ENCODE results near the gene LGALS14.

The LGALS14 gene

DNA sequence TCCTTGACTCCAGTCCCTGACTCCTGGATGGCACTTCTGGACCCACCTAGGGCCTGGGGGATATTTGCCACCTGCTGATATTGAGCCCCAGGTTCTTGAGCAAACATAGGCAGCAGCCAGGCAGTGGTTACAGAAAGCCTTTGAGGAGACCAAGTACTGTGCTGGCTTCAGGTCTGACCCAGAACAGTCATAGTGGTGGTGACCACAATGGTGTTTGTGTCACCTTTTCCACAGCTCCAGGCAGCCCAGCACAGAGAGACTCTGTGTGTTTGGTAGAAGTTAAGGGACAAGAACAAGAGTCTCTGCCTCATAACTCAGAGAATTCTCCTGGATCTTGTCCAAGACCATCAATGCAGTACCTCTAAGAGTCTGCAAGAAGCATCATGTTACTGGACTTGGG, 48.1 kb downstream of the LGALS14 start:
- DNase-seq, result no peak

GRCh38 chr19:39752795-39753194, 48.5 kb downstream of the LGALS14 start:
- no peak for DNase-seq

DNA sequence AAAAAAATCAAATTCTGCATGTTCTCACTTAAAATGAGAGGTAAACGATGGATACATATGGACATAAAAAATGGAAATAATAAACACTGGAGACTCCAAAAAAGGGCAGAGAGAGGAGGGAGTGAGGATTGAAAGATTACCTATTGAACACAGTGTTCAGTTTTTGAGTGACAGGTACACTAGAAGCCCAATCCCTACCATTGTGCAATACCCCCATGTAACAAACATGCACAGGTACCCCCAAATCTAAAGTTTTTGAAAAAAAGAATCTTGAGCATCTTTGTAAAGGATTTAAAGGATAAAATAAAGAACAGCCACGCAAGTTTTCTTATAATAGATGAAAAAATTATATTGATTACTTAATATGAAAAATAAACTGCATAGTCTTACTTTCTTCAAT, 50.3 kb downstream of the LGALS14 start:
- no peak for DNase-seq

DNA sequence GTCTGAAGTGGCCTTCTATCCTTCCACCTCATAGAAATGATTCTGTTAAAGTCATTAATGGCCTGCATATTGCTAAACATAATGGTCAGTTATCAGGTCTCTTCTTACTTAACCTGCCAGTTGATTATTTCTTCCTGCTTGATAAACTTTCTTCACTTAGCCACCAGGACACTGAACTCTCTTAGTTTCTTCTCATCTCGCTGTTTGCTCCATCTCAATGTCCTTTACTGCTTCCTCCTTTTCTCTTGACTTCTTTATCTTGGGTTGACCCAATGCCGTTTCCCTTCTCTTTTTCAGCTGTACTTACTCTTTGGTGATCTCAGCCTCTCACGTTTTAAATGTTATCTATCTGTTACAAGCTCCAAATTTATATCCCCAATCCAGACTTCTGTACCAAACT, 50.7 kb downstream of the LGALS14 start:
- no peak for DNase-seq

Data from activated CD8-positive, alpha-beta memory T cell treated with anti-CD3 and anti-CD28 coated beads for 24 hours (primary cell).